Right ventricle myocardium superior (tissue), 1 donor: ENCODE measurements around the gene ARAP2. TPM values are rescaled to one million over a fixed set of nuclear protein-coding genes. Genes with fewer than 3 reads are reported as not detected.
"Not testable (repeated sequence)": the region's sequence is repeated elsewhere in the genome, so short reads cannot be mapped to it uniquely, and the experiment has no call there.

Source experiments
- ATAC-seq: fragments of 200-7000 bp; cut with Tn5 transposase; one replicate; pipeline ENCODE4 v1.9.1; 2020; ENCODE audit warnings: mild to moderate bottlenecking; ENCODE audit not compliant: poor library complexity
- DNase-seq: peaks from one replicate; pipeline ENCODE4 v3.0.0-alpha.2; 2020
- intact Hi-C: fragments of 100-400 bp; cut with DNase I; formaldehyde crosslinking; loops from one replicate; pipeline ENCODE4 v1.11.2; 2022
- total RNA-seq: library from RNA; stranded (reverse); fragmentation: NEBNext Ultra II Directional; extraction: Animal tissue kit (Norgen Biotek cat#: 25700); gene quantifications from one replicate; pipeline ENCODE4 v1.2.1, GENCODE V29; 2021
- donor health status: DM: no; HTN: yes; CAD: no; lungs with severe emphysema.

ARAP2 gene
- total RNA-seq, 1 donor from 2014 or later, result 2.4 TPM

GRCh38 chr4:36198068-36198808 is 46.1 kb downstream of the ARAP2 start:
- DNase-seq, result no peak
- intact Hi-C loops, result no loop called here
- ATAC-seq, result no peak

GRCh38 chr4:36197501-36197900 is 46.8 kb downstream of the ARAP2 start:
- intact Hi-C loops, result no loop called here
- ATAC-seq (no peak), DNase-seq (no peak)

GRCh38 chr4:36196145-36196913 is 48.0 kb downstream of the ARAP2 start:
- intact Hi-C loops, result no loop called here
- ATAC-seq (no peak), DNase-seq (no peak)

GRCh38 chr4:36192922-36193321 is 51.4 kb downstream of the ARAP2 start:
- ATAC-seq, result no peak
- no peak for DNase-seq
- intact Hi-C loops, result no loop called here

- DNase-seq (no peak), ATAC-seq (no peak)
- intact Hi-C loops, result no loop called here
These were observed 54.6 kb downstream of the ARAP2 start for GRCh38 chr4:36189511-36190226.

- DNase-seq, result no peak
- ATAC-seq, result no peak
- intact Hi-C loops, result no loop called here
These were observed 56.5 kb downstream of the ARAP2 start for GRCh38 chr4:36187723-36188333.

- intact Hi-C loops, result no loop called here
- DNase-seq (no peak), ATAC-seq (no peak)
These were observed 60.5 kb downstream of the ARAP2 start for GRCh38 chr4:36183665-36184393.

GRCh38 chr4:36183232-36183631 is 61.1 kb downstream of the ARAP2 start:
- intact Hi-C loops, result no loop called here
- DNase-seq (no peak), ATAC-seq (no peak)

- ATAC-seq, intact Hi-C loops, DNase-seq: not testable (repeated sequence)
These were observed 62.0 kb downstream of the ARAP2 start for GRCh38 chr4:36182315-36182714.

- intact Hi-C loops, result no loop called here
- ATAC-seq, result no peak
- DNase-seq, result no peak
These were observed 64.1 kb downstream of the ARAP2 start for GRCh38 chr4:36180206-36180605.

- intact Hi-C loops, result no loop called here
- ATAC-seq (no peak), DNase-seq (no peak)
These were observed 65.8 kb downstream of the ARAP2 start for GRCh38 chr4:36178484-36178883.

GRCh38 chr4:36177946-36178345 is 66.4 kb downstream of the ARAP2 start:
- intact Hi-C loops, result no loop called here
- ATAC-seq (no peak), DNase-seq (no peak)

- intact Hi-C loops, result no loop called here
- ATAC-seq, result no peak
These were observed 69.7 kb downstream of the ARAP2 start for GRCh38 chr4:36174570-36174969.

GRCh38 chr4:36173905-36174304 is 70.4 kb downstream of the ARAP2 start:
- no peak for ATAC-seq
- intact Hi-C loops, result no loop called here

More at GRCh38 chr4:36174570-36174969, 69.7 kb downstream of the ARAP2 start:
- DNase-seq, result no peak

GRCh38 chr4:36172656-36173055 is 71.7 kb downstream of the ARAP2 start:
- ATAC-seq (no peak), DNase-seq (no peak)
- intact Hi-C loops, result no loop called here

More at GRCh38 chr4:36173905-36174304, 70.4 kb downstream of the ARAP2 start:
- no peak for DNase-seq

- ATAC-seq (no peak), DNase-seq (no peak)
- intact Hi-C loops, result no loop called here
These were observed 76.0 kb downstream of the ARAP2 start for GRCh38 chr4:36168127-36168878.

- no peak for ATAC-seq
- intact Hi-C loops, result no loop called here
- no peak for DNase-seq
These were observed 78.7 kb downstream of the ARAP2 start for GRCh38 chr4:36165631-36166005.
